GM12878 (cell line): ENCODE results near the gene COQ2. TPM values are rescaled to one million over a fixed set of nuclear protein-coding genes. Genes with fewer than 3 reads are reported as not detected.

Source experiments
- ATAC-seq: fragments of 200-7000 bp; cut with Tn5 transposase; 3 replicates; pipeline ENCODE4 v1.9.1; 2020; ENCODE audit warnings: mild to moderate bottlenecking, moderate library complexity
- BruUV-seq: library from RNA; stranded (reverse); fragments of 400-500 nt; replicated peaks from 2 replicates; lab custom pipeline; 2021; lab: Mats Ljungman, UMichigan
- CTCF ChIA-PET: fragments of 300-600 bp; sonication (Branson Sonifier 250); formaldehyde crosslinking; extraction: SDS; loops from one replicate; lab custom pipeline; 2021; ENCODE audit warnings: inconsistent platforms; lab: Yijun Ruan, JAX
- POLR2A ChIA-PET: fragments of 350-600 bp; formaldehyde crosslinking; extraction: SDS; loops from one replicate; lab custom pipeline; 2021; ENCODE audit warnings: inconsistent platforms; lab: Charles Lee
- RAD21 ChIA-PET: fragments of 300-600 bp; sonication (Branson Sonifier 250); formaldehyde crosslinking; loops from one replicate; lab custom pipeline; 2023; ENCODE audit warnings: antibody characterized with exemption; ENCODE audit not compliant: unreplicated experiment; lab: Charles Lee
- SMC1A ChIA-PET: fragments of 300-600 bp; sonication (Branson Sonifier 250); formaldehyde crosslinking; loops from one replicate; lab custom pipeline; 2023; ENCODE audit not compliant: unreplicated experiment, uncharacterized antibody; lab: Charles Lee
- DNase-seq: peaks from one replicate; pipeline ENCODE4 v3.0.0-alpha.2; 2011; ENCODE audit warnings: low read depth, low spot score
- FAIRE-seq: peaks from 3 replicates; lab custom pipeline; 2011; peaks lifted over from hg19 to GRCh38; lab: Jason Lieb, UNC
- H2AFZ ChIP-seq: 2 replicates; pipeline ENCODE4 v1.6.0; 2011; ENCODE audit warnings: low read depth, low read length, control low read depth; ENCODE audit not compliant: control insufficient read depth
- H3K27ac ChIP-seq: 2 replicates; pipeline ENCODE4 v1.5.1; 2011; ENCODE audit warnings: control low read depth; ENCODE audit not compliant: control insufficient read depth, insufficient read depth
- H3K27me3 ChIP-seq, 2 experiments: replicated peaks in 1 of 2; 2 replicates each; pipeline versions ENCODE4 v1.6.0 to v1.6.1; 2011; ENCODE audit warnings: low read length in 1 of 2; ENCODE audit not compliant: control insufficient read depth in 2 of 2, insufficient read depth in 2 of 2
- H3K36me3 ChIP-seq, 2 experiments: 2 replicates each; pipeline ENCODE4 v1.5.1; 2011; ENCODE audit warnings: low read length in 1 of 2; ENCODE audit not compliant: control insufficient read depth in 2 of 2, insufficient read depth in 2 of 2
- H3K4me1 ChIP-seq: 2 replicates; pipeline ENCODE4 v1.6.1; 2011; ENCODE audit warnings: mild to moderate bottlenecking, low read length, moderate library complexity, mixed read lengths; ENCODE audit not compliant: control insufficient read depth, insufficient read depth
- H3K4me2 ChIP-seq: 2 replicates; pipeline ENCODE4 v1.6.0; 2011; ENCODE audit warnings: control low read depth; ENCODE audit not compliant: control insufficient read depth, insufficient read depth
- H3K4me3 ChIP-seq: fragments of 200-600 bp; sonication (generic); 2 replicates; pipeline ENCODE4 v1.5.1; 2016
- H3K79me2 ChIP-seq: 2 replicates; pipeline ENCODE4 v1.6.0; 2011; ENCODE audit warnings: low read length; ENCODE audit not compliant: control insufficient read depth, insufficient read depth
- H3K9ac ChIP-seq: 2 replicates; pipeline ENCODE4 v1.8.0; 2011; ENCODE audit warnings: low read length, control low read depth, mixed read lengths; ENCODE audit not compliant: control insufficient read depth, insufficient read depth
- H3K9me3 ChIP-seq: replicated peaks from 3 replicates; pipeline ENCODE4 v1.5.1; 2011; ENCODE audit warnings: mild to moderate bottlenecking, low read length; ENCODE audit not compliant: control insufficient read depth, insufficient read depth
- H4K20me1 ChIP-seq: 2 replicates; pipeline ENCODE4 v1.6.0; 2011; ENCODE audit not compliant: control insufficient read depth, insufficient read depth
- IKZF2 ChIP-seq, 2 experiments: fragments of 450-650 bp; IDR thresholded peaks; 2 replicates each; pipeline ENCODE4 v1.6.1; 2017; ENCODE audit warnings: mild to moderate bottlenecking in 2 of 2, moderate library complexity in 2 of 2
- TCF12 ChIP-seq: IDR thresholded peaks from 2 replicates; pipeline ENCODE4 v1.6.1; 2011; ENCODE audit warnings: low read depth, mild to moderate bottlenecking, low read length
- WGBS: methylation state at CpG from one replicate; pipeline ENCODE4 v1.1.6; 2016; ENCODE audit warnings: low lambda C conversion rate; ENCODE audit not compliant: insufficient replicate concordance, insufficient coverage; ENCODE audit errors: missing lambda C conversion rate; 5-methylcytosine and 5-hydroxymethylcytosine counted together
- in situ Hi-C: fragments of 300-500 bp; cut with MboI; formaldehyde crosslinking; loops from 9 replicates; pipeline ENCODE4 v1.14.3; 2018; ENCODE audit warnings: mixed read lengths
- intact Hi-C: fragments of 100-400 bp; cut with micrococcal nuclease; formaldehyde crosslinking; loops from one replicate; pipeline ENCODE4 v1.14.2; 2022; ENCODE audit not compliant: unreplicated experiment
- polyA plus RNA-seq, 11 experiments: library from polyadenylated mRNA; depleted of rRNA in 4 of 11; unstranded in 6 of 11; stranded (reverse) in 5 of 11; fragments of >200 nt; fragmentation: Nextera tagmentation in 4 of 11; fragmentation: Illumina TruSeq in 1 of 11; extraction: Ambion mirVana in 4 of 11; extraction: Trizol in 1 of 11; gene quantifications; 1 replicate in 1 of 11; 2 replicates in 10 of 11; pipeline versions ENCODE4 v1.2.1 to v1.2.3, GENCODE V29; 2011 to 2016; ENCODE audit warnings: inconsistent platforms in 2 of 11, missing spikeins in 2 of 11, low read depth in 1 of 11
- total RNA-seq, 4 experiments: library from RNA; depleted of rRNA in 3 of 4; stranded (reverse); fragments of >200 nt in 3 of 4; fragmentation: Illumina TruSeq in 1 of 4; extraction: Trizol in 1 of 4; gene quantifications; 2 replicates each; pipeline versions ENCODE4 v1.2.1 to v1.2.3, GENCODE V29; 2013 to 2021
- TF ChIP-seq, protein P1 (sequence below): fragments of 450-650 bp; IDR thresholded peaks from 2 replicates; pipeline ENCODE4 v1.6.1; 2018; ENCODE audit warnings: mild to moderate bottlenecking, low read depth, moderate library complexity; ENCODE audit not compliant: partially characterized antibody

The COQ2 gene
- total and polyA plus RNA-seq, 10 of the 15 experiments (the other 5 are each of a cell fraction or from before 2014, with no cell fraction given), result 5.0 to 46.7 (median 19.1) TPM

DNA sequence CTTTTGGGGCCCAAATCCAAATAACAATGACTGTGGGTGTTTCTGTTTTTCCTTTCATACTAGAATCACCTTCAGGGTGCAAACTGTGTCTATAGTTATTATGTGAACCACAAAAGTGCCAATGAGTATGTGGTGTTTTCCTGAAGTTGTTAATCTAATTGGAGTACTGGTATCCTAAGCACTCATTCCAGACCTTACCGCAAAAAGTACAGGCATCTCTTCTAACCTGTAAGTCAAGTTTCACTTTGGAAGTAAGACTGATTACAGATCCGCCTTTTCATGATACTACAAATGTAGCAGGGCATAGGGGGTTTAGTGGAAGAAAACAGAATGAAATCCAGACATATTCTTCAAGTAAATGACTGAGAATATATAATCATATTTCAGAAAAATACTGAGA is 16.1 kb downstream of the COQ2 start:
- ChIA-PET CTCF (interaction anchor here (1.0 to 5.9 kb wide), 7 partner anchors 9 to 257 kb away, joined by 3 to 80 read pairs (median 4); partner anchors contain the start of gene COQ2), SMC1A (interaction anchor here (0.8 to 3.9 kb wide), 9 partner anchors 8 to 209 kb away, joined by 3 to 30 read pairs (median 7); no protein-coding TSS in a partner anchor), RAD21 (interaction anchor here (0.9 to 5.6 kb wide), 6 partner anchors 9 to 368 kb away, joined by 3 to 54 read pairs (median 4); partner anchors contain the start of gene THAP9), POLR2A (interaction anchor here (1.2 kb wide), 1 partner anchor 12 kb away, joined by 3 read pairs; no protein-coding TSS in a partner anchor)
- Histone ChIP-seq H3K27ac (peak overlapping the region; percentile 5; the same call in 1 of the 2 replicates), H3K4me2 (peak overlapping the region; percentile 45), H3K4me1 (peaks cover 32% of the 10 kb centered on the region), H3K79me2 (no peaks in the 10 kb centered on the region), H3K27me3 (no peaks in the 10 kb centered on the region), H4K20me1 (no peaks in the 10 kb centered on the region), H3K9me3 (no peaks in the 10 kb centered on the region), H2AFZ (no peak overlapping the region; the same call in 1 of the 2 replicates), H3K36me3 (peaks cover 2 to 17% of the 10 kb centered on the region in 2 experiments), H3K9ac (no peak overlapping the region), H3K4me3 (0 out of 2 replicates have a peak overlapping the region, but pooled peaks have one; percentile 19)
- no peak for FAIRE-seq
- TF ChIP-seq TCF12 (no peak), IKZF2 (IDR thresholded peaks at IDR 0.05) (peak in 1 of 2 experiments; percentile 8; a peak in 1 of 4 replicates)
- TF ChIP-seq, protein P1, sequence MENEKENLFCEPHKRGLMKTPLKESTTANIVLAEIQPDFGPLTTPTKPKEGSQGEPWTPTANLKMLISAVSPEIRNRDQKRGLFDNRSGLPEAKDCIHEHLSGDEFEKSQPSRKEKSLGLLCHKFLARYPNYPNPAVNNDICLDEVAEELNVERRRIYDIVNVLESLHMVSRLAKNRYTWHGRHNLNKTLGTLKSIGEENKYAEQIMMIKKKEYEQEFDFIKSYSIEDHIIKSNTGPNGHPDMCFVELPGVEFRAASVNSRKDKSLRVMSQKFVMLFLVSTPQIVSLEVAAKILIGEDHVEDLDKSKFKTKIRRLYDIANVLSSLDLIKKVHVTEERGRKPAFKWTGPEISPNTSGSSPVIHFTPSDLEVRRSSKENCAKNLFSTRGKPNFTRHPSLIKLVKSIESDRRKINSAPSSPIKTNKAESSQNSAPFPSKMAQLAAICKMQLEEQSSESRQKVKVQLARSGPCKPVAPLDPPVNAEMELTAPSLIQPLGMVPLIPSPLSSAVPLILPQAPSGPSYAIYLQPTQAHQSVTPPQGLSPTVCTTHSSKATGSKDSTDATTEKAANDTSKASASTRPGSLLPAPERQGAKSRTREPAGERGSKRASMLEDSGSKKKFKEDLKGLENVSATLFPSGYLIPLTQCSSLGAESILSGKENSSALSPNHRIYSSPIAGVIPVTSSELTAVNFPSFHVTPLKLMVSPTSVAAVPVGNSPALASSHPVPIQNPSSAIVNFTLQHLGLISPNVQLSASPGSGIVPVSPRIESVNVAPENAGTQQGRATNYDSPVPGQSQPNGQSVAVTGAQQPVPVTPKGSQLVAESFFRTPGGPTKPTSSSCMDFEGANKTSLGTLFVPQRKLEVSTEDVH, result no peak
- intact Hi-C loops, result no loop called here
- ATAC-seq, result no peak
- in situ Hi-C loops, result no loop called here
- WGBS, result 26% methylated on average over 2 of the region's 2 CpGs
- DNase-seq, result no peak
- no TSS peak for BruUV-seq
